NB4 (cell line): ENCODE data around the gene OR6J1.
"Not testable (repeated sequence)": the region's sequence is repeated elsewhere in the genome, so short reads cannot be mapped to it uniquely, and the experiment has no call there.

Source experiments
- DNase-seq: peaks from one replicate; pipeline ENCODE4 v3.0.0; 2010; ENCODE audit warnings: low read depth
- H3K4me3 ChIP-seq: one replicate; pipeline ENCODE4 v1.5.1; 2011; ENCODE audit warnings: mild to moderate bottlenecking, low read depth, low read length, moderate library complexity
- MAX ChIP-seq: IDR thresholded peaks from 2 replicates; pipeline ENCODE4 v1.6.1; 2011; ENCODE audit warnings: low read depth, low read length
- MYC ChIP-seq: IDR thresholded peaks from 2 replicates; pipeline ENCODE4 v1.6.1; 2011; ENCODE audit warnings: low read depth, low read length
- POLR2A ChIP-seq: IDR thresholded peaks from 2 replicates; pipeline ENCODE4 v1.6.1; 2011; ENCODE audit warnings: mild to moderate bottlenecking; ENCODE audit not compliant: insufficient read length; ENCODE audit errors: extremely low read depth
- TF ChIP-seq, protein P1 (sequence below): IDR thresholded peaks from one replicate; pipeline ENCODE4 v1.5.1; 2012; ENCODE audit warnings: low read depth, low read length

OR6J1 gene

DNA sequence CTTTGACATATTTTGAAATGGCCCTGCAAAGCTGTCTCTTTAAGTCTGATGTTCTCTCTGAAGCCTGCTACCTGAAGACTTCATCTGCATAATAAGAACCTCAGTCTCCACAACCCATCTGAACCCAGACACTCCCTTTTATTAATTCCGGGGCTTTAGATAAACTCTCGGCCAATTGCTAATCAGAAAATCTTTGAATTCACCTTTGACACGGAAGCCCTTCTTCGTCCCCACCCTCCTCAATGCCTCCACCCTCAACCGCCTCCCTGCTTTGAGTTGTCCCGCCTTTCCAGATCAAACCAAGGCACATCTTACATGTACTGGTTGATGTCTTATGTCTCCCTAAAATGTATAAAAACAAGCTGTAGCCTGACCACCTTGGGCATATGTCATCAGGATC, 17.6 kb downstream of the OR6J1 start:
- no peak overlapping the region for H3K4me3 ChIP-seq
- no peak for DNase-seq
- TF ChIP-seq POLR2A: no peak
- TF ChIP-seq MYC: no peak
- TF ChIP-seq, protein P1, sequence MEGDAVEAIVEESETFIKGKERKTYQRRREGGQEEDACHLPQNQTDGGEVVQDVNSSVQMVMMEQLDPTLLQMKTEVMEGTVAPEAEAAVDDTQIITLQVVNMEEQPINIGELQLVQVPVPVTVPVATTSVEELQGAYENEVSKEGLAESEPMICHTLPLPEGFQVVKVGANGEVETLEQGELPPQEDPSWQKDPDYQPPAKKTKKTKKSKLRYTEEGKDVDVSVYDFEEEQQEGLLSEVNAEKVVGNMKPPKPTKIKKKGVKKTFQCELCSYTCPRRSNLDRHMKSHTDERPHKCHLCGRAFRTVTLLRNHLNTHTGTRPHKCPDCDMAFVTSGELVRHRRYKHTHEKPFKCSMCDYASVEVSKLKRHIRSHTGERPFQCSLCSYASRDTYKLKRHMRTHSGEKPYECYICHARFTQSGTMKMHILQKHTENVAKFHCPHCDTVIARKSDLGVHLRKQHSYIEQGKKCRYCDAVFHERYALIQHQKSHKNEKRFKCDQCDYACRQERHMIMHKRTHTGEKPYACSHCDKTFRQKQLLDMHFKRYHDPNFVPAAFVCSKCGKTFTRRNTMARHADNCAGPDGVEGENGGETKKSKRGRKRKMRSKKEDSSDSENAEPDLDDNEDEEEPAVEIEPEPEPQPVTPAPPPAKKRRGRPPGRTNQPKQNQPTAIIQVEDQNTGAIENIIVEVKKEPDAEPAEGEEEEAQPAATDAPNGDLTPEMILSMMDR: no peak
- TF ChIP-seq MAX: no peak

- TF ChIP-seq POLR2A (no peak), MYC (no peak), MAX (no peak)
- TF ChIP-seq, protein P1: no peak
- peak; percentile 20 for DNase-seq
These were observed 21.1 kb downstream of the OR6J1 start for GRCh38 chr14:22623047-22623446.

GRCh38 chr14:22622255-22622654, 21.9 kb downstream of the OR6J1 start:
- DNase-seq: no peak
- H3K4me3 ChIP-seq: no peak overlapping the region
- TF ChIP-seq MYC (no peak), POLR2A (no peak), MAX (no peak)
- TF ChIP-seq, protein P1: no peak

More at GRCh38 chr14:22623047-22623446, 21.1 kb downstream of the OR6J1 start:
- no peak overlapping the region for H3K4me3 ChIP-seq

DNA sequence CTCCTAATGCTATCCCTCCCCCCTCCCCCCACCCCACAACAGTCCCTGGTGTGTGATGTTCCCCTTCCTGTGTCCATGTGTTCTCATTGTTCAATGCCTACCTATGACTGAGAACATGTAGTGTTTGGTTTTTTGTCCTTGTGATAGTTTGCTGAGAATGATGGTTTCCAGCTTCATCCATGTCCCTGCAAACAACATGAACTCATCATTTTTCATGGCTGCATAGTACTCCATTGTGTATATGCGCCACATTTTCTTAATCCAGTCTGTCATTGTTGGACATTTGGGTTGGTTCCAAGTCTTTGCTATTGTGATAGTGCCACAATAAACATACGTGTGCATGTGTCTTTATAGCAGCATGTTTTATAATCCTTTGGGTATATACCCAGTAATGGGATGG, 28.4 kb downstream of the OR6J1 start:
- not testable (repeated sequence) for H3K4me3 ChIP-seq, DNase-seq

DNA sequence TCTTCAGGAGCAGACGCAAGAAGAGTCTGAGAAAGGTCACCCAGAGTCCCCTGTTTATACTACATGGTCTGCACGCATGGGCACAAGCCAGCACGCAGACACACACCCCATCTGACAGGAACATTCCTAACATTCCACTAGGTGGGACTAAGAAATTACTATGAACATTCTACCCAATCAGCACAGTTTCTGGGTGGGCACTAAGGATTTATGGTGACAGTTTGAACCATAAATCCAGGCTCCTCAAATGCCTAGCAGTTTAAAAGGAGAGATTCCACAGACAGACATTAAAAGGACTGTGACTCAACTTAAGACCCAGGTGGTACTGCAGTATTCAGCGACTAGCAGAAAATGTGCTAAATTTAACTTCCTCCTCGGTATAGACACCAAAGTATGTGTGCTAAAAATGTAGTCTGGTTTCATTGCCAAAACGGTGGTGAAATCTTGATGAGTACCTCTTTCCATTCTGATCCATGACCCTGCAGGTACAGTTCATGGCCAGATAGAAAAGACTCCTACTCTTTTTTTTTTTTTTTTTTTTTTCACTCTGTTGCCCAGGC, 29.8 kb downstream of the OR6J1 start:
- TF ChIP-seq POLR2A (no peak), MYC (no peak), MAX (no peak)
- TF ChIP-seq, protein P1: no peak
- peak; percentile 35 for DNase-seq
- no peak overlapping the region for H3K4me3 ChIP-seq

GRCh38 chr14:22613736-22614239, 30.4 kb downstream of the OR6J1 start:
- TF ChIP-seq POLR2A (no peak), MYC (no peak), MAX (no peak)
- TF ChIP-seq, protein P1: no peak
- no peak for DNase-seq
- no peak overlapping the region for H3K4me3 ChIP-seq
